Stimulated activated CD4-positive, alpha-beta T cell treated with anti-CD3 and anti-CD28 coated beads, Interleukin-15, amount 100 ng/mL, for 1 hour (primary cell): ENCODE measurements around the gene DDC.
"Not testable (repeated sequence)": the region's sequence is repeated elsewhere in the genome, so short reads cannot be mapped to it uniquely, and the experiment has no call there.

ENCODE experiments used
- DNase-seq, 2 donors: peaks; one replicate each; pipeline ENCODE4 v3.0.0-alpha.2; 2020; ENCODE audit warnings: low read depth in 1 of 2, low spot score in 1 of 2

DDC gene

GRCh38 chr7:50590535-50590934 is 25.3 kb upstream of the DDC start:
- DNase-seq = no peak

- DNase-seq = no peak
These were observed 24.2 kb upstream of the DDC start for GRCh38 chr7:50589364-50589763.

GRCh38 chr7:50588937-50589336 is 23.7 kb upstream of the DDC start:
- DNase-seq = no peak

DNA sequence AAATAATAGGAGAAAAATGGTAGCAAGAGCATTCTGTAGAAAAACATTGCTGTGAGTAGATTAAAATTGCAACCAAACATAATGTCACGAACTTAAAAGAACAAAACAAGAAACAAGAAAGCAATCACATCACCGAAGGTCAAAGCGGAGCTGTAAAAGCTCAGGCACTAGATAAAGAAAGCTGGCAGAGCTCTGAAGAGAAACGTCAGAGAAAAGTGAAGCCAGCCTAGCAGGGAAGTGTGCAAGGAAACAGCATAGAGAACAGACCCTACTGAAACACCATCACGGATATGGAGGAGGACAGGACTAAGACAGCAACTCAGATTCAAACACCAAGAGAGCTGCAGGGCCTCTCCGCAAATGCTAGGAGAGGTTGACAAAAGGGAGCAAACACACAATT is 22.5 kb upstream of the DDC start:
- no peak for DNase-seq

GRCh38 chr7:50584793-50585408 is 19.7 kb upstream of the DDC start:
- DNase-seq = no peak

DNA sequence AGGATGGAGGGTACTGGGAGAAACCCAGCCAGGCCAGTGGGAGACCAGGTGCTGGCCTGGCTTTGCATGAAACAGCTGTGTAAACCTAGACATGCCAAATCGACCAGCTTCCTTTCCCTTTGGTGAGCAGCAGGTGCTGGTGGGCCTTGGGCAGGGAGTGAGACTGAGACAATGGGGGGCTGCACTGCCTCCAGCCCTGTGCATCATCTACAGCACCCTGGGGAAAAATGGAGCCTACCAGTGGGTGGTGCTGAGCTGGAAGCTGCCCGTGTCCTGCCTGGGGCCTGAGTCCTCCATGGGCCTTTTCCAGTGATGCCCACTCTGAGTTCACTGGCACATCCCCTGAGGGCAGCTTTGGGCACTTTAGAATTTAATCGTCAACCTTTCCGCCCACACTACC is 19.2 kb upstream of the DDC start:
- no peak for DNase-seq

DNA sequence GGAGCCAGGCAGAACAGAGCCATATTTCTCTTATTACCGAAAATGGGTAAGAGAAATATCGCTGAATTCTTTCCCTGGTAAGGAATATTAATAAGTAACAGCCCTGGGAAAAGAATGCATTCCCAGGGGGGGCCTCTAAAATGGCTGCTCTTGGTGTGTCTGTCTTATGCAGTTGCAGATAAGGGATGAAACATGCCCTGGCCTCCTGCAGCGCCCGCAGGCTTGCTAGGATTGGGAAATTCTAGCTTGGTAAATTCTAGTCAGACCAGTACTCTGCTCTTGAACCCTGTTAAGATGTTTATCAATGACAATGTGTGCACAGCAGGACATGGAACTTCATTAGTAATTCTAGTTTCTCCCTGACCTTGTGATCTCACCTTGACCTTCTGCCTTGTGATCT is 18.1 kb upstream of the DDC start:
- DNase-seq = not testable (repeated sequence)

DNA sequence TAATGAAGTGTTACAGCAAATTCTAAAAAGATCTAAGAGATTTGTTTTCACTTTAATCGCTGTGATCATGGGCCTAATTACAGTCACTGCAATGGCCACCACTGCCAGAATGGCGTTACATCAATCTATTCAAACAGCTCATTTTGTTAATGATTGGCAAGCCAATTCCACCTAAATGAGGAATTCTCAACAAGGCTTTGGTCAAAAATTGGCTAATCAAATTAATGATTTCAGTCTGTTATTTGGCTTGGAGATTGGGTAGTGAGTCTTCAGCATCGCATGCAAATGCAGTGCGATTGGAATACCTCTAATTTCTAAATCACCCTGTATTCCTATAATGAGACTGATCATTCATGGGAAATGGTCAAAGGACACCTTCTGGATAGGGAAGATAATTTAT is 17.1 kb upstream of the DDC start:
- not testable (repeated sequence) for DNase-seq

DNA sequence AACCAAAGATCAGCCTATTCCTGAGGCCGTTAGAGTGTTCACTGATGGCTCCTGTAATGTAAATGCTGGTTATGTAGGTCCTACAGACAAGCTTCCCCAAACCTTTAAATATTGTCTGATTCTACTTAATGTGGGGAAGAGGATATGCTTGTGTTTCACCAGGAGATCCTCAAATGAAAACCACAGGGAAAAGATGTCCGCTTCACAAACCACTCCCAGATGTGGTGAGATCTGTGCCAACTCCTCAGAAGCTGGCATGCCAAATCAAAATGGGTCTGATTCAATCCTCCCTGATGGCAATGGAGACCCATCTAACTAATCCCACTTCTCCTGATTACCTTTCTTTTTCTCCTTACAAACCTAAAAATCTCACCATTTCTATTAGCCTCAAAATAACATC is 15.5 kb upstream of the DDC start:
- DNase-seq = not testable (repeated sequence)

- no peak for DNase-seq
These were observed 14.9 kb upstream of the DDC start for GRCh38 chr7:50580057-50580456.

- DNase-seq = not testable (repeated sequence)
These were observed 12.9 kb upstream of the DDC start for GRCh38 chr7:50578105-50578504.

DNA sequence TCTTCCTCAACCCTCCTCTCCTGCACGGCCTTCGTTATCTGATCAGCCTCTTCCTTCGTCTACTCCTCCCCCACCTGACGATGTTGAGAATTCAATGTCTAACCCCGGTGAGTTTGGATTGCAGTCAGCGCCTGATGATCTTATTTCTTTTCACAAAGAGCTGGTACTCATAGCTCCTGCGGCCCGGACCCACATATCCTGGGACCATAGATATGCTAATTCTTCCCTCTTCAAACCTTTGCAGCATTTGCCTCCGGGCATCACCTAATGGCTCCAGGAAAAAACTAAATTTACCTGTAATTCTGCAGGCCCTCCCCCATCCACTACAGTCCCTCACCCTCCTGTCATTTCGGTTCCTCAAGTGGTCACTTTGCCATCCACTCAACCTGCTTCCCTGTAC is 12.4 kb upstream of the DDC start:
- DNase-seq = no peak

- not testable (repeated sequence) for DNase-seq
These were observed 11.2 kb upstream of the DDC start for GRCh38 chr7:50576388-50576787.

DNA sequence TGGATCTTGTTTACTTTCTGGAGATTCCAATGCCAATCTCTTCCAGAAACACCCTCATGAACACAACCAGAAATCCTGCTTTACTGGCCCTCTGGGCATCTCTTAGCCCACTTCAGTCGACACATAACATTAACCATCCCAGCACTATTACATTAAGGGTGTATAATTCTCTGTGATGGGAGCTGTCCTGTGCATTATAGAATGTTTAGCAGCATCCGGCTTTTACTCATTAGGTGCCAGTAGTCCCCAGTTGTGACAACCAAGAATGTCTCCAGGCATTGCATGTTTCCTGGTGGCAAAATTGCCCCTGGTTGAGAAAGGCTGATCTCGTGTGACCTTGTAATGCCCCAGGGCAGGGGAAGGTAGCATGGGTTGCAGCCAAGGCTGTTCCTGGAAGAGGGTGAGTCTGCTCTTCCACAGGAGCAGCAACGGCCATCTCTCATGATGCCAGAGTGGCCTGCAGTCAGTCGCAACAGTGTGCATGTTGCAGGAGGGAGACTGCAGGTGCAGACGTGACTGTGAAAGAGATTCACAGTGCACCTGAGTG is 2.6 kb upstream of the DDC start:
- no peak for DNase-seq

GRCh38 chr7:50565977-50566376 is 772 bp upstream of the DDC start:
- no peak for DNase-seq

DNA sequence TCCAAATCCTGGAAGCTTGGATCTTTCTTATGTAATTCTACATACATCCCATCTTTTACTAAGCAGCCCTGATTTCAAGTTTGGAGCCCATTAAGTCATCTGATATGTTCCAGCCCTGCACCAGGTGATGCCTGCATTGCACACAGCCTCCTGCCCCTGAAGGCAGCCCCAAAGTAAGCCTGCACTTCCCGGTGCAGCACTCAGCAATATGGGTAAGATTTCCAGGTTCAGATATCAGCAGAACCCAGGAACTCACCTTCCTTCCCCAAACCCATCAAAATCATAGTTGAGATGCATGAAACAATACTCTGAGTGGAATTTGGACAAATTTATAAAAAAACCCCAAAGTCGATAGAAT is 333 bp upstream of the DDC start:
- DNase-seq = no peak

- DNase-seq = no peak
These were observed 1.0 kb downstream of the DDC start for GRCh38 chr7:50564171-50564570.

DNA sequence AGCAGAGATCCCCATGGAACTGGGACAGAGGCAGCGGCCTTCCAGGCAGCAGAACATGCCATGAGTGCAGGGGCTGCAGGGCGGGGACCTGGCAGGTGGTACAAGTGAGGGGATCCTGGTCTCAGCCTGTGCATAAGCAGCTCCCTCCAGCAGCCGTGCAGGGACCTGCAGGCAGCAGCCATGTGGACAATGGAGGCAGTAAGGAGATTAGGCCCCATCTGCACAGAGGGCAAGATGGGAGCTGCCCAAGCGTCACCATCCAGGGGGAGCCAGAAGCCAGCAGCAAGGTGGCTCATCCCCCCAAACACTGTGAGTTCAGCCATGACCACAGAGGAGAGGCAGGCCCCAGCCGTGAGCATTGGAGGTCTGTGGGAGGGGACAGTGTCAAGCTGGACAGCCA is 3.1 kb downstream of the DDC start:
- DNase-seq = no peak

DNA sequence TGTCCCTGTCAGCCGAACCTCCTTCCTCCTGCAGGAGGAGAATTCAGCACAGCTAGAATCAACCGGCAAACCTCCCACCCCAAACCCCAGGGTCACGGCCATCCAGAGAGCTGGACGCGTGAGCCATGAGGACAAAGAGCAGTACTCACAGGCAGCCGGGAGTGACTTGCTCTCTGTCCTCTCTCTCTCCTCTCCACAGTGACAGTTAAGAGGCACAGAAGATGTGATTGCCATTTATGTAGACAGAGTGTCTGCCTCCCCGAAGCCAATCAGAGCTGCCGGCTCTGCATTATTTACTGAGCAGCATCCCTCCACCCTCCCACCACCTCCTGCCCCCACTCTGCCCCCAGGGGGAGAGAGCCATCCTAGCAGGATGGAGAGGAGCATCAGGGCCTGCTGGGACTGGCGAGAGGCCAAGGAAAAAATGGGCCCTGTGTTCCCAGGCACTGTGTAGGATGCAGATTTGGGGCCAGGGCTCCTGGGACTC is 4.3 kb downstream of the DDC start:
- DNase-seq = no peak

DNA sequence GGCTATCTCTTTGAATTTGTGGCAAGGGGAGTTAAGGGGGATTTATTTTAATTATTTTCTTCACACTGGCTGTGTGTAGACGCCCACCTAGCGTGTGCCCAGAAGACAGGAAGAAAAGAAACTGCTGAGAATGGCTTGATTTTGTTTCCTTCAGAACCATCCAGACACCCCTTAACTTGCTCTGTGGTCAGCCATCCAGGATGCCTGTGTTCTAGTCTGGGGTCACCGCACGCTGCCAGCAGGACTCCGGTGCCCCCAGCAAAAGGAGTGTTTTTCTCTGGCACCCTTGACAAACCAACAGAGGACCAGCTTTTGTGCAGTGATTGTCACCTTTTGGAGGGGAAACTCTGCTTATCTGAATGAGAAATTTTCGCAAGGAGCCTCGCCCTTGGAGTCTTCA is 5.3 kb downstream of the DDC start:
- DNase-seq = no peak

GRCh38 chr7:50558294-50559053 is 6.7 kb downstream of the DDC start:
- DNase-seq = no peak

GRCh38 chr7:50557099-50557498 is 8.1 kb downstream of the DDC start:
- DNase-seq = no peak
